ENCODE measurements around the gene RBM3. TPM values are rescaled to one million over a fixed set of nuclear protein-coding genes. Genes with fewer than 3 reads are reported as not detected.
"Not testable (repeated sequence)": the region's sequence is repeated elsewhere in the genome, so short reads cannot be mapped to it uniquely, and the experiment has no call there.

Gene RBM3
- total and polyA plus RNA-seq, 2 experiments from 2014 or later: 64.8 to 135 TPM

GRCh38 chrX:48548871-48549270 lies 25.4 kb upstream of the RBM3 start:
- Histone ChIP-seq H3K4me2 (no peak overlapping the region), H3K9me3 (ENCODE audit: low read depth) (no peaks in the 10 kb centered on the region), H4K20me1 (ENCODE audit: insufficient read depth, poor library complexity, severe bottlenecking) (no peaks in the 10 kb centered on the region), H3K36me3 (replicated peaks; ENCODE audit: insufficient read depth, low read depth) (no peaks in the 10 kb centered on the region), H3K4me3 (no peak overlapping the region), H3K4me1 (ENCODE audit: insufficient read depth) (no peaks in the 10 kb centered on the region), H3K27ac (no peak overlapping the region), H2AFZ (no peak overlapping the region), H3K79me2 (no peaks in the 10 kb centered on the region), H3K27me3 (no peaks in the 10 kb centered on the region), H3K9me2 (replicated peaks; ENCODE audit: insufficient read depth) (no peaks in the 10 kb centered on the region)
- no peak for TF ChIP-seq CTCF (IDR thresholded peaks at IDR 0.05; ENCODE audit: poor library complexity)
- no peak for TF ChIP-seq EZH2phosphoT487 (IDR thresholded peaks at IDR 0.05; ENCODE audit: low read depth, severe bottlenecking, unreplicated experiment)
- TF ChIP-seq EZH2 (IDR thresholded peaks at IDR 0.05; ENCODE audit: borderline replicate concordance): no peak
- WGBS (ENCODE audit: low lambda C conversion rate, missing lambda C conversion rate): 83% methylated on average over 3 of the region's 3 CpGs
- DNase-seq (ENCODE audit: low spot score): no peak

- DNase-seq (ENCODE audit: low spot score); H3K4me1 ChIP-seq (ENCODE audit: insufficient read depth); H3K79me2 ChIP-seq; H3K27ac ChIP-seq; H2AFZ ChIP-seq; H3K27me3 ChIP-seq; H3K36me3 ChIP-seq (replicated peaks; ENCODE audit: insufficient read depth, low read depth); H3K9me2 ChIP-seq (replicated peaks; ENCODE audit: insufficient read depth); H3K9me3 ChIP-seq (ENCODE audit: low read depth); H3K4me3 ChIP-seq; H4K20me1 ChIP-seq (ENCODE audit: insufficient read depth, poor library complexity, severe bottlenecking); H3K4me2 ChIP-seq: not testable (repeated sequence)
- 77% methylated on average over 9 of the region's 9 CpGs for WGBS (ENCODE audit: low lambda C conversion rate, missing lambda C conversion rate)
Observed at GRCh38 chrX:48555731-48556325, 18.5 kb upstream of the RBM3 start.

GRCh38 chrX:48558271-48558670 lies 16.0 kb upstream of the RBM3 start:
- H3K9me2 ChIP-seq (replicated peaks; ENCODE audit: insufficient read depth): no peaks in the 10 kb centered on the region
- TF ChIP-seq CTCF (IDR thresholded peaks at IDR 0.05; ENCODE audit: poor library complexity) (no peak), EZH2phosphoT487 (IDR thresholded peaks at IDR 0.05; ENCODE audit: low read depth, severe bottlenecking, unreplicated experiment) (no peak)
- no peak overlapping the region for H3K4me2 ChIP-seq
- no peak for DNase-seq (ENCODE audit: low spot score)
- H3K9me3 ChIP-seq (ENCODE audit: low read depth): no peaks in the 10 kb centered on the region
- no peaks in the 10 kb centered on the region for H3K4me1 ChIP-seq (ENCODE audit: insufficient read depth)
- 97% methylated on average over 4 of the region's 4 CpGs for WGBS (ENCODE audit: low lambda C conversion rate, missing lambda C conversion rate)
- H3K27ac ChIP-seq: no peak overlapping the region
- H3K79me2 ChIP-seq: no peaks in the 10 kb centered on the region
- no peak overlapping the region for H2AFZ ChIP-seq
- H3K36me3 ChIP-seq (replicated peaks; ENCODE audit: insufficient read depth, low read depth): no peaks in the 10 kb centered on the region
- no peaks in the 10 kb centered on the region for H3K27me3 ChIP-seq
- H4K20me1 ChIP-seq (ENCODE audit: insufficient read depth, poor library complexity, severe bottlenecking): no peaks in the 10 kb centered on the region
- H3K4me3 ChIP-seq: no peak overlapping the region

GRCh38 chrX:48559636-48560035 lies 14.6 kb upstream of the RBM3 start:
- WGBS (ENCODE audit: low lambda C conversion rate, missing lambda C conversion rate): 93% methylated on average over 24 of the region's 24 CpGs
- H3K27me3 ChIP-seq: no peaks in the 10 kb centered on the region
- no peaks in the 10 kb centered on the region for H3K9me3 ChIP-seq (ENCODE audit: low read depth)
- no peak overlapping the region for H3K4me3 ChIP-seq
- no peaks in the 10 kb centered on the region for H3K9me2 ChIP-seq (replicated peaks; ENCODE audit: insufficient read depth)
- no peak overlapping the region for H3K4me2 ChIP-seq
- H2AFZ ChIP-seq: no peak overlapping the region
- no peaks in the 10 kb centered on the region for H3K36me3 ChIP-seq (replicated peaks; ENCODE audit: insufficient read depth, low read depth)
- DNase-seq (ENCODE audit: low spot score): no peak
- no peaks in the 10 kb centered on the region for H4K20me1 ChIP-seq (ENCODE audit: insufficient read depth, poor library complexity, severe bottlenecking)
- H3K4me1 ChIP-seq (ENCODE audit: insufficient read depth): no peaks in the 10 kb centered on the region
- no peaks in the 10 kb centered on the region for H3K79me2 ChIP-seq
- TF ChIP-seq EZH2 (IDR thresholded peaks at IDR 0.05; ENCODE audit: borderline replicate concordance): no peak
- TF ChIP-seq CTCF (IDR thresholded peaks at IDR 0.05; ENCODE audit: poor library complexity): no peak
- no peak for TF ChIP-seq EZH2phosphoT487 (IDR thresholded peaks at IDR 0.05; ENCODE audit: low read depth, severe bottlenecking, unreplicated experiment)
- H3K27ac ChIP-seq: no peak overlapping the region
